ENCODE results near the gene PLAU. TPM values are rescaled to one million over a fixed set of nuclear protein-coding genes. Genes with fewer than 3 reads are reported as not detected.
A peak's percentile ranks its signal among the peaks of the same experiment; 100 is the strongest.

The PLAU gene
- total and polyA plus RNA-seq, 8 donors, result 5.5 to 39.5 (median 9.9) TPM; not detected in 1

GRCh38 chr10:73954737-73955136 is 43.8 kb downstream of the PLAU start:
- H3K27me3 ChIP-seq, result no peaks in the 10 kb centered on the region
- no peak for DNase-seq
- intact Hi-C loops (cut with DNase I; ENCODE audit: low total_unique reads), result no loop called here
- H3K9me3 ChIP-seq, result no peaks in the 10 kb centered on the region
- TF ChIP-seq CTCF (IDR thresholded peaks at IDR 0.05), result no peak
- no peak for TF ChIP-seq EP300 (IDR thresholded peaks at IDR 0.05)
- TF ChIP-seq POLR2A (IDR thresholded peaks at IDR 0.05), result no peak
- no peak for TF ChIP-seq POLR2AphosphoS5 (IDR thresholded peaks at IDR 0.05)
- H3K27ac ChIP-seq, result no peak overlapping the region
- 92 to 98% (median 97%) methylated on average over 2 of the region's 2 CpGs for WGBS, 5 donors
- H3K4me1 ChIP-seq, result peaks cover 10 to 44% (median 20%) of the 10 kb centered on the region in 4 donors
- no peaks in the 10 kb centered on the region for H3K36me3 ChIP-seq
- H3K4me3 ChIP-seq, result no peak overlapping the region

- TF ChIP-seq POLR2A (IDR thresholded peaks at IDR 0.05) (no peak), POLR2AphosphoS5 (IDR thresholded peaks at IDR 0.05) (no peak), CTCF (IDR thresholded peaks at IDR 0.05) (no peak), EP300 (IDR thresholded peaks at IDR 0.05) (no peak)
- Histone ChIP-seq H3K9me3 (no peaks in the 10 kb centered on the region), H3K27ac (peak overlapping the region in 1 of 5 donors; percentile 72), H3K4me1 (peaks cover 10 to 51% (median 24%) of the 10 kb centered on the region in 4 donors), H3K27me3 (no peaks in the 10 kb centered on the region), H3K4me3 (no peak overlapping the region), H3K36me3 (no peaks in the 10 kb centered on the region)
- intact Hi-C loops (cut with DNase I; ENCODE audit: low total_unique reads), result no loop called here
- 95 to 98% (median 97%) methylated on average over 2 of the region's 2 CpGs for WGBS, 5 donors
- no peak for DNase-seq
Measured at GRCh38 chr10:73955719-73956118, 44.8 kb downstream of the PLAU start.

- H3K4me1 ChIP-seq, result peaks cover 10 to 51% (median 24%) of the 10 kb centered on the region in 4 donors
- H3K9me3 ChIP-seq, result no peaks in the 10 kb centered on the region
- no peaks in the 10 kb centered on the region for H3K36me3 ChIP-seq
- no peak overlapping the region for H3K4me3 ChIP-seq
- peak overlapping the region; percentile 12 to 72 (median 46) for H3K27ac ChIP-seq
- H3K27me3 ChIP-seq, result no peaks in the 10 kb centered on the region
- WGBS, 5 donors, result 28 to 42% (median 31%) methylated on average over 9 of the region's 9 CpGs
- intact Hi-C loops (cut with DNase I; ENCODE audit: low total_unique reads), result no loop called here
- DNase-seq, result peak in 1 of 2 donors; percentile 73
- TF ChIP-seq EP300 (IDR thresholded peaks at IDR 0.05) (no peak), CTCF (IDR thresholded peaks at IDR 0.05) (no peak), POLR2A (IDR thresholded peaks at IDR 0.05) (no peak), POLR2AphosphoS5 (IDR thresholded peaks at IDR 0.05) (peak in 1 of 3 donors; percentile 4)
Measured at GRCh38 chr10:73956476-73957359, 45.8 kb downstream of the PLAU start.

GRCh38 chr10:73959484-73960243 is 48.7 kb downstream of the PLAU start:
- Histone ChIP-seq H3K36me3 (no peaks in the 10 kb centered on the region), H3K4me1 (peaks cover 10 to 51% (median 24%) of the 10 kb centered on the region in 4 donors), H3K27me3 (no peaks in the 10 kb centered on the region), H3K4me3 (no peak overlapping the region), H3K27ac (peak overlapping the region in 2 of 5 donors; percentile 46 to 72), H3K9me3 (no peaks in the 10 kb centered on the region)
- WGBS, 5 donors, result 69 to 78% (median 72%) methylated on average over 6 of the region's 6 CpGs
- TF ChIP-seq EP300 (IDR thresholded peaks at IDR 0.05) (no peak), POLR2A (IDR thresholded peaks at IDR 0.05) (no peak), POLR2AphosphoS5 (IDR thresholded peaks at IDR 0.05) (no peak), CTCF (IDR thresholded peaks at IDR 0.05) (no peak)
- DNase-seq, result no peak
- intact Hi-C loops (cut with DNase I; ENCODE audit: low total_unique reads), result no loop called here

Measured in stomach (tissue), 9 donors.